Measurements from ENCODE around the gene OS9.
"Not testable (repeated sequence)": the region's sequence is repeated elsewhere in the genome, so short reads cannot be mapped to it uniquely, and the experiment has no call there.

Gene OS9

DNA sequence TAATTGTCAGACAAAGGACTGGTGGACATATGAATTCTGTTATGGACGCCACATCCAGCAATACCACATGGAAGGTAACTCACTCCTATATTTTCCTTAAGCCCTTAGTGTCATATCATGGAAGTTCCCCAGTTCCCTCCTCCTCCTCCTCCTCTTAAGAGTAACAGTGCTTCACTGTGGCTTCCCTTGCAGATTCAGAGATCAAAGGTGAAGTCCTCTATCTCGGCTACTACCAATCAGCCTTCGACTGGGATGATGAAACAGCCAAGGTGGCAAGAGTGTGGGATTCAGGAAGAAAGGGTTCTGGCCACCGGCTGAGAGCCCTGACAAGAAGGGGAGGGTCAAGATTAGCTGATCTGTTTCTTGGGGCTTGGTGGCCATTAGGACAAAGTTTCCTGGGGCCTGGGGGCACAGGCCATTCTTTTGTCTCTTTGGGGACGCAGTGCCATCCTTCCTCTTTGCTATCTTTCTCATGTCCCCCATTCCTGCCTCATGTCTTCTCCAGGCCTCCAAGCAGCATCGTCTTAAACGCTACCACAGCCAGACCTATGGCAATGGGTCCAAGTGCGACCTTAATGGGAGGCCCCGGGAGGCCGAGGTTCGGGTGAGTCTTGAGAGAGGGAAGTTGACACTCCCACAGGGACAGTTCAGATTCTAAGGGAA lies 2.0 kb downstream of the OS9 start:
- DNase-seq: no peak

- DNase-seq: no peak
These were observed 3.1 kb downstream of the OS9 start for GRCh38 chr12:57697076-57697475.

- DNase-seq: no peak
These were observed 4.5 kb downstream of the OS9 start for GRCh38 chr12:57698414-57698813.

GRCh38 chr12:57700317-57700716 lies 6.4 kb downstream of the OS9 start:
- DNase-seq: no peak

GRCh38 chr12:57707250-57707649 lies 13.3 kb downstream of the OS9 start:
- DNase-seq: no peak

DNA sequence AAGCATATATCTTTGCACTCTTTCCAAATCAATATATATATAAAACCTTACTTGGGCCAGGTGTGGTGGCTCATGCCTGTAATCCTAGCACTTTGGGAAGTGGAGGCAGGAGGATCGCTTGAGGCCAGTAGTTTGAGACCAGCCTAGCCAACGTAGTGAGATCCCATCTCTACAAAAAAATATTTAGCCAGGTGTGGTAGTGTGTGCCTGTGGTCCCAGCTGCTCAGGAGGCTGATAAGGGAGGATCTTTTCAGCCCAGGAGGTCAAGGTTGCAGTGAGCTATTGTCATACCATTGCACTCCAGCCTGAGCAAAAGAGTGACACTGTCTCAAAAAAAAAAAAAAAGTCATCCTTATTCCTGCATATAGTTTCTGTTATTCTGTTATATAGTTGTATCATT lies 14.4 kb downstream of the OS9 start:
- no peak for DNase-seq

DNA sequence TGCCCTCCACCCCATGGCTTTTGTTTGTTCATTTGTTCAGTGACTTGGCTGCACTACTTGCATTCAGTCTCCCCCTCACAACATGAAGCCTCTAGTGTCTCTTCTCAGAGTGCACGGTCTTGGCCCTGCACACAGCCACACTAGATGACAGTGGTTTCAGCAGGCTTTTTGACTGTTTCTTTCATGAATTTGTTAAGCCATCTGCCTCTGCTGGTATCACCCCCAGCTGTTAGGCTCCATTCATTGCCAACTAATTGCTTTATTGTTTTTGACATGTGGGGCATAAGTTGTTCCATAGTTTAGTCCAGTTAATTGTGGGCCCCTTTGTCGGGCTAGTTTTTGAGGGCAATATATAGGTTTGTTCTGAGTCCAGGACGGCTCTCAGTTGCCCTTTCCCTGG lies 18.8 kb downstream of the OS9 start:
- no peak for DNase-seq

GRCh38 chr12:57713209-57713608 lies 19.3 kb downstream of the OS9 start:
- no peak for DNase-seq

GRCh38 chr12:57715036-57715748 lies 21.3 kb downstream of the OS9 start:
- not testable (repeated sequence) for DNase-seq

DNA sequence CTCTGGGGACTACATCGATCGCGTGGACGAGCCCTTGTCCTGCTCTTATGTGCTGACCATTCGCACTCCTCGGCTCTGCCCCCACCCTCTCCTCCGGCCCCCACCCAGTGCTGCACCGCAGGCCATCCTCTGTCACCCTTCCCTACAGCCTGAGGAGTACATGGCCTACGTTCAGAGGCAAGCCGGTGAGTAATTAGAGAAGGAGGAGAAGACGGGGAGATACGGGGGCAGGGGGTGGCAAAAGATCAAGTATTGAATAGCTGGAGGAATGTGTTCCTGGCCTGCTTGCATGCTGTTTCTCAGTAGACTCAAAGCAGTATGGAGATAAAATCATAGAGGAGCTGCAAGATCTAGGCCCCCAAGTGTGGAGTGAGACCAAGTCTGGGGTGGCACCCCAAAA lies 21.9 kb downstream of the OS9 start:
- DNase-seq: no peak

- no peak for DNase-seq
These were observed 22.4 kb downstream of the OS9 start for GRCh38 chr12:57716305-57716704.

DNA sequence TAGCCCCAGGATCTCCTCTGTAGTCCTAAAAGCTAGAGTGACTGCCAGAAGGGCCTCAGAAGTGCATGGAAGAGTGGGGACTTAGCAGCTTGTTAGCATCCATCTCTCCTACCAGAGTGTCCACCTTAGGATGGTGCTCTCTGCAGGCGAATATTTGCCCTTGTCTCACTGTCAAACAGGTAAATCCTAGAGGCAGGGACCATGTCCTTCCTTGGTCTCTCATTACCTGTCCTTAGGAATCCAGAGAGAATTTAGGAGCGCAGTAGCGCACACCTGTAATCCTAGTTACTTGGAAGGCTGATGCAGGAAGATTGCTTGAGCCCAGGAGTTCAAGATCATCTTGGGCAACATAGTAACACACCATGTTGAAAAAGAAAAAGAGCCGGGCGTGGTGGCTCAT lies 23.2 kb downstream of the OS9 start:
- no peak for DNase-seq

DNA sequence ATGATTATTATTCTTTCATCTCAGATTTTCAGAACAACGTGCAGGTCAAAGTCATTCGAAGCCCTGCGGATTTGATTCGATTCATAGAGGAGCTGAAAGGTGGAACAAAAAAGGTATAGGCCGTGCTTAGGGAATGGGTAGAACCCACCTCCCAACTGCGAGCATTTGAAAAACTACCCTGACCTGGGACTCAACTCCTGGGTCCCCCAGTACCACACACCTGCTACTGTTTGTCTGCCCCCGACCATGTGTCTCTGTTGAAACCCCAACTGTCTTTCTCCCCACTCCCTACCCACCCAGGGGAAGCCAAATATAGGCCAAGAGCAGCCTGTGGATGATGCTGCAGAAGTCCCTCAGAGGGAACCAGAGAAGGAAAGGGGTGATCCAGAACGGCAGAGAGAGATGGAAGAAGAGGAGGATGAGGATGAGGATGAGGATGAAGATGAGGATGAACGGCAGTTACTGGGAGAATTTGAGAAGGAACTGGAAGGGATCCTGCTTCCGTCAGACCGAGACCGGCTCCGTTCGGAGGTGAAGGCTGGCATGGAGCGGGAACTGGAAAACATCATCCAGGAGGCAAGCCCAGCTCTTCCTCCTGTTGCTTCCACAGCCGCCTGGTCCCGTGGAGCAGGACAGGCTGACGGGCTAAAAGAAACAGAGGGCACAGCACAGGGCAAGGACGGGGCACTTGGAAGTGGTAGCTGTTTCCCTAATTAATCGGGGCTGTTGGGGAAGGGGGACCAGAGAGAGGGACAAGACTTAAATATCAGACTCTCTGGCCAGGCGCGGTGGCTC lies 24.1 kb downstream of the OS9 start:
- DNase-seq: no peak

GRCh38 chr12:57718641-57719528 lies 25.0 kb downstream of the OS9 start:
- no peak for DNase-seq

DNA sequence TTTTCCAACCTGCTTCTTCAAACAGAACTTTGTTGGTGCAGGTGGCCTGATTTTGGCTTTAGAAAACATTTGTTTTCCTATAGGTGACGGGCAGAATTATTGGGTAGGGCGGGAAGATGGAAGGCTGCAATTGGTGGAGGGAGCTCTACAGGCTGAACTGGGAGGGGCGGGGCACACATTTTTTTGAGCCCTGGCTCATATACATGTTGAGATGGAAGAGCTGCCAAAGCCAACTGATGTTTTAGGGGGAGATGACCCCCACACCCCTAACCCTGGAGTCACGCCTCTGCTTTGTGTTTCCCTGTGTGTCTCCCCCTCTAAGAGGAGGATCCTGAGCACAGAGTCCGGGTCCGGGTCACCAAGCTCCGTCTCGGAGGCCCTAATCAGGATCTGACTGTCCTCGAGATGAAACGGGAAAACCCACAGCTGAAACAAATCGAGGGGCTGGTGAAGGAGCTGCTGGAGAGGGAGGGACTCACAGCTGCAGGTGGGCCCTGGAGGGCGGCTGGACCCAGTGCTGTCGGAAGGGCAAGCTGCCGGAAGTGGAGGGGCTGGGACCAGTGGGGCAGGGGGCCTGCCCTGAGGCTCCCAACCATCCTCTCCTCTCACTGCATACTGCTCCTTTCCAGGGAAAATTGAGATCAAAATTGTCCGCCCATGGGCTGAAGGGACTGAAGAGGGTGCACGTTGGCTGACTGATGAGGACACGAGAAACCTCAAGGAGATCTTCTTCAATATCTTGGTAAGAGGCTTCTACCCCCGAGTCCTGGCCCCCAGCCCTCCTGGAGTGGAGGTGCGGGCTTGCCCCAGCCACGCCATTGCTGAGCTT lies 26.1 kb downstream of the OS9 start:
- DNase-seq: no peak

DNA sequence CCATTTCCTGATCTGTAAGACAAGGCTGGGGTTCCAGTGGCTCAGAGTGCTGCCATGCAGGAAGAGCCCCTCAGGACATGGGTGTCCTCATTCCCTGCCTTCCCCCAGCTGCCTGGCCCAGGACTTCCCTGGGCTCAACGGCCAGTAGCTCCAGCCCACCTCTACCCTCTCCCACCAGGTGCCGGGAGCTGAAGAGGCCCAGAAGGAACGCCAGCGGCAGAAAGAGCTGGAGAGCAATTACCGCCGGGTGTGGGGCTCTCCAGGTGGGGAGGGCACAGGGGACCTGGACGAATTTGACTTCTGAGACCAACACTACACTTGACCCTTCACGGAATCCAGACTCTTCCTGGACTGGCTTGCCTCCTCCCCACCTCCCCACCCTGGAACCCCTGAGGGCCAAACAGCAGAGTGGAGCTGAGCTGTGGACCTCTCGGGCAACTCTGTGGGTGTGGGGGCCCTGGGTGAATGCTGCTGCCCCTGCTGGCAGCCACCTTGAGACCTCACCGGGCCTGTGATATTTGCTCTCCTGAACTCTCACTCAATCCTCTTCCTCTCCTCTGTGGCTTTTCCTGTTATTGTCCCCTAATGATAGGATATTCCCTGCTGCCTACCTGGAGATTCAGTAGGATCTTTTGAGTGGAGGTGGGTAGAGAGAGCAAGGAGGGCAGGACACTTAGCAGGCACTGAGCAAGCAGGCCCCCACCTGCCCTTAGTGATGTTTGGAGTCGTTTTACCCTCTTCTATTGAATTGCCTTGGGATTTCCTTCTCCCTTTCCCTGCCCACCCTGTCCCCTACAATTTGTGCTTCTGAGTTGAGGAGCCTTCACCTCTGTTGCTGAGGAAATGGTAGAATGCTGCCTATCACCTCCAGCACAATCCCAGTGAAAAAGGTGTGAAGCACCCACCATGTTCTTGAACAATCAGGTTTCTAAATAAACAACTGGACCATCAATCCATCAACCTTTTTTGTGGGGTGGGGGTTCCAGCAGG lies 27.0 kb downstream of the OS9 start:
- DNase-seq: no peak

DNA sequence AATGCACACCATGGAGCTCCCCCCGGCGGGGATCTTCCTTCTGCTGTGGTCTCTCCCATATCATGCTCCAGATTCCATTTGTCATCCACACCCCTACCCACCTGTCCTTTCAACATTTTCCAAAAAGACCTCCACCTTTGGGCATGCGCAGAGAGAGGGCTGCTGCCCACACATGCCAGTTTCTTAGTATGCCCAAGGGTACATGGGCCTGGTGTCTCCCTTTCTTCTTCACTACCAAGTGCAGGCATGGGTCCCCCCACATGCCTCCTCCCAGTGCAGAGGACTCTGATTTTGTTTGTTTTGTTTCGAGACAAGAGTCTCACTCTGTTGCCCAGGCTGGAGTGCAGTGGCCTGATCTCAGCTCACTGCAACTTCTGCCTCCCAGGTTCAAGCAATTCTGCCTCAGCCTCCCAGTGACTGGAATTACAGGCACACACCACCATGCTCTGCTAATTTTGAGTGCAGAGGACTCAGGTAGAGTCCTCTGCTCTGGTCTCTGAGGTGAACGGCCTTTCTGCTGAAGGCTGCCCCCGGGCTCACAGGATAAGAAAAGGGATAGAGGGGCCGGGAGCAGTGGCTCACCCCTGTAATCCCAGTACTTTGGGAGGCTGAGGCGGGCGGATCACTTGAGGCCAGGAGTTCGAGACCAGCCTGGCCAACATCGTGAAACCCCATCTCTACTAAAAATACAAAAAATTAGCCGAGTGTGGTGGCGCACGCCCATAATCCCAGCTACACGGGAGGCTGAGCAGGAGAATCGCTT lies 28.1 kb downstream of the OS9 start:
- not testable (repeated sequence) for DNase-seq

- no peak for DNase-seq
These were observed 29.0 kb downstream of the OS9 start for GRCh38 chr12:57722716-57723629.

DNA sequence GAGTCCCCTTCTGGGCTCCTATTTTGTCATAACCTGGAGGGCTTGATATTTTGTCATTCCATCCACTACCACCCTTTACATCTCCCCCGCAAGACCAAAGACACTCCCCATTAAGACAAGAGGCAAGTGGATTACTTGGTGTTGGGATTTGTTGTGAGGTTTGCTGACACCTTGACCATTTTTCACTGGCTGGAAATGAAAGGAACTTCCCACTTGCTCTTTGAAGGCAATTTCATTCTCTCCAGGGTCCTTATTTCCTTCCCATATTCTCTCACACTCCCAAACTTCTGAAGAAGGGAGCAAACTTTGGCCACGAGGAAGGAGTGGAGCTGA lies 29.7 kb downstream of the OS9 start:
- DNase-seq: no peak

Data from CD4-positive, alpha-beta T cell treated with Interleukin-12 subunit alpha and Interleukin-12 subunit beta, for 1 hour (primary cell).